Measurements from ENCODE around the gene TTC28. TPM values are rescaled to one million over a fixed set of nuclear protein-coding genes. Genes with fewer than 3 reads are reported as not detected.

TTC28 gene
- total RNA-seq, 2 experiments from 2014 or later = 1.2 to 3.6 TPM

DNA sequence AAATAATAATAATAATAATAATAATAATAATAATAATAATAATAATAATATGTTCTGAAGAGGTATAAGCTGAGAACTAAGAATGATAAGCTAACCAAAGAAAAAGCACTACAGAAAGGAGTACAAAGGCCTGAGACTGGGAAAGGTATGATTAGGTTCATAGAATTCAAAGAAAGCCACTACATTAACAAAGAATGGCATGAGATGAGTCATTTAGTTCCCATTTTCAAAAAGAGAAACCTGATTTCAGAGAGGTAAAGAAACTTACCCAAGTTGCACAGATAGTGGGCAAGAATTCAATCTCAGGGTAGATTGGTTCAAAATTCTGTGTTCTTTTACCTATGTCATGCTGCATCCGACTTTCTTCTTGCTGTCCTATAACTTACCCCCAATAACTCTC lies 350.9 kb downstream of the TTC28 start:
- Mint-ChIP-seq H3K4me1 (peaks cover 12% of the 10 kb centered on the region), H3K27me3 (peaks cover 20% of the 10 kb centered on the region), H3K4me3 (no peak overlapping the region), H3K27ac (no peak overlapping the region), H3K36me3 (no peaks in the 10 kb centered on the region), H3K9me3 (ENCODE audit: low read depth) (no peaks in the 10 kb centered on the region)
- ATAC-seq (no peak), DNase-seq (no peak)
- CTCF ChIA-PET = no interaction called here

DNA sequence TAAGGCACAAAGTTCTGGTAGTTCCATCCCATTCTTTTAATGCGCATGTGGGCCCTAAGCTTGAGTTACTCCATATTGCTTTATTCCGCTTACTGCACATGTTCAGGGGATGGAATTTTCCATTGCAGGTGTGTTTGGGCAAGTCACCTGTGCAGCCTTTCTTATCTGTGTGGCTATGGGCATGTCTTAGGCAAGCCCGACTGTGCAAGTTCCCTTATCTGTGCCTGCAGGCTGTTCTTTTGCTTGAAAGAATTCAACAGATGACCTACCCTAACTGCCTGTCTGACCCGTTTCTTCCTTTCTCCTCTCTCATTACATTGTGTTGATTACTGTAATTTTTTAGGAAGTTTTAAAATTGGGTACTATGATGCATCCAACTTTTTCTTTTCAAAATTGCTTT lies 363.6 kb downstream of the TTC28 start:
- ATAC-seq = no peak
- CTCF ChIA-PET = no interaction called here
- DNase-seq = no peak
- peaks cover 27% of the 10 kb centered on the region for H3K27me3 Mint-ChIP-seq
- no peaks in the 10 kb centered on the region for H3K36me3 Mint-ChIP-seq
- H3K9me3 Mint-ChIP-seq (ENCODE audit: low read depth) = no peaks in the 10 kb centered on the region
- H3K27ac Mint-ChIP-seq = no peak overlapping the region
- peaks cover 2% of the 10 kb centered on the region for H3K4me1 Mint-ChIP-seq
- no peak overlapping the region for H3K4me3 Mint-ChIP-seq

DNA sequence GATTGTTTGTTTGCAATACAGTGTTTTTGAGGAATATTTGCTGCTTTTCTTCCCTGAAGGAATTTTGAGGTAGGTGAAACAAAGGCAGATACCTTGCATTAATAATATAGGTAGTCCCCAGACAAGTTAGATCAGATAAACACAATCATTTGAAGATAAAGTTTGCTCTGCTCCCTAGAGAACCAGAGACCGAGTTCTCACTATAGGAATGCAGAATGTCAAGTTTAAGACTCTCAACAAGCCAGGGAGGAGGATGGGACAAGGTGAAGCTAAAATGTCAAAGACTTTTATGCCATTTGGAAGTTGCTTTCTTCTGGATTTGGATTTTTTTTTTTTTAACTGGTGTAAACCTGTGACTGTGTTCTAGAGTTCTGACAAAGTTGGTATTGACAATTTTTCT lies 364.7 kb downstream of the TTC28 start:
- CTCF ChIA-PET = interaction anchor here (0.8 to 1.1 kb wide), 2 partner anchors 13 to 726 kb away, joined by 3 read pairs; no protein-coding TSS in a partner anchor
- H3K27me3 Mint-ChIP-seq = peaks cover 21% of the 10 kb centered on the region
- H3K27ac Mint-ChIP-seq = no peak overlapping the region
- ATAC-seq (no peak), DNase-seq (no peak)
- no peak overlapping the region for H3K4me3 Mint-ChIP-seq
- H3K36me3 Mint-ChIP-seq = no peaks in the 10 kb centered on the region
- H3K9me3 Mint-ChIP-seq (ENCODE audit: low read depth) = no peaks in the 10 kb centered on the region
- H3K4me1 Mint-ChIP-seq = peaks cover 2% of the 10 kb centered on the region

DNA sequence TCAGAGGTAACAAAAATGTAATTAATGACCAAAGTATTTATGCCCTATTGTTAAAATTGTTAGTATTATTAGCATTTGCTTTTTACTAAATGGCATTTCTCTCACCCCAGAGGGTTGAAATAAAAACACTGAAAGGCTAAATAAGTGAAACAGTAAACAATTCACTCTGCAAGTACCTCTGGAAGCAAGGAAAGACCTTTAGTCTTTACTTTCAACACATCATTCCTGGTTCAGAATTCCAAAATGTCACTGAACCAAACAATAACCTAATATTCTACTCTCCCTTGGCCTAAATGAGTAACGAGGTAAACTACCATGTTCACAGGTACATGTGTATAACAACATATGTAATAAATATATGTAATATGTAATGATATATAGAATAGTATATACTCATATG lies 369.3 kb downstream of the TTC28 start:
- Mint-ChIP-seq H3K27ac (no peak overlapping the region), H3K4me3 (no peak overlapping the region), H3K36me3 (no peaks in the 10 kb centered on the region), H3K27me3 (peaks cover 22% of the 10 kb centered on the region), H3K9me3 (ENCODE audit: low read depth) (no peaks in the 10 kb centered on the region), H3K4me1 (no peaks in the 10 kb centered on the region)
- no peak for DNase-seq
- CTCF ChIA-PET = no interaction called here
- no peak for ATAC-seq

DNA sequence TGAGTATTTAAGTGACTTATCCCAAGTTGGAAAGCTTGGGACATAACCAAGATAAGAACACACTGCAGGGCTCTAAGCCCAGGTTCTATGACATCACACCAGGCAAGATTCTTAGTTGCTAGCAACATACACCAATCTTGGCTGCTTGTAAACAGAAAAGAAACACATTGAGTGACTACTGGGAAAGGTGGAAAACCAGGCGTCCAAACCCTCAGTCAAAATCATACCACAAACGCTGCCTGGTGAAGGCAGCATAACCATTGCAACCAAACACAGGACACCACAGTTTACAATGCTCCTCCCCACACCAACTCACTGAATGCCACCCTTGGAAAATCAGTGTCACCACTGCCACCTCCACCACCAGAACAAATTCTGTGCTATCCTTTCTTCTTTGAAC lies 379.9 kb downstream of the TTC28 start:
- ATAC-seq = no peak
- Mint-ChIP-seq H3K9me3 (ENCODE audit: low read depth) (no peaks in the 10 kb centered on the region), H3K27ac (no peak overlapping the region), H3K4me3 (no peak overlapping the region), H3K4me1 (peaks cover 14% of the 10 kb centered on the region), H3K36me3 (no peaks in the 10 kb centered on the region), H3K27me3 (peaks cover 10% of the 10 kb centered on the region)
- DNase-seq = no peak
- CTCF ChIA-PET = no interaction called here

DNA sequence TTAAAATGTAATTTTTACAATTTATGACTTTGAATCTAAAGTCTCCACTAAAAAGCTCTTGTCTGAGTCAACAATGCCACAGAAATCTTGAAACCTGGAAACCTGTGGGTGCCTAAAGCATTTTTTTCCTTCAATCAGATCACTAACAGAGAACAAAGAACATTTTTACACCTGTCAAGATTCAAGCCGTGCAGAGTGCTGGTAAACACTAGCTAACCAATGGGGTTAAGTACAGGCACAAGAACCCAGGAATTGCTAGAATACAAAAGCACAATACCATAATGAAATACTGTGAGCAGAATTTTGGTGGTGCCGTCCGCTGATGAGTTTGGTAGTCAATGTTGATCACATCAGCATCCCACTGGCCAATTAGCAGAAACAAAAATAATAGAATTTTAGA lies 380.3 kb downstream of the TTC28 start:
- Mint-ChIP-seq H3K9me3 (ENCODE audit: low read depth) (no peaks in the 10 kb centered on the region), H3K4me1 (peaks cover 14% of the 10 kb centered on the region), H3K4me3 (no peak overlapping the region), H3K36me3 (no peaks in the 10 kb centered on the region), H3K27ac (no peak overlapping the region), H3K27me3 (peaks cover 11% of the 10 kb centered on the region)
- DNase-seq (no peak), ATAC-seq (no peak)
- CTCF ChIA-PET = interaction anchor here (0.8 kb wide), 1 partner anchor 142 kb away, joined by 3 read pairs; no protein-coding TSS in a partner anchor

DNA sequence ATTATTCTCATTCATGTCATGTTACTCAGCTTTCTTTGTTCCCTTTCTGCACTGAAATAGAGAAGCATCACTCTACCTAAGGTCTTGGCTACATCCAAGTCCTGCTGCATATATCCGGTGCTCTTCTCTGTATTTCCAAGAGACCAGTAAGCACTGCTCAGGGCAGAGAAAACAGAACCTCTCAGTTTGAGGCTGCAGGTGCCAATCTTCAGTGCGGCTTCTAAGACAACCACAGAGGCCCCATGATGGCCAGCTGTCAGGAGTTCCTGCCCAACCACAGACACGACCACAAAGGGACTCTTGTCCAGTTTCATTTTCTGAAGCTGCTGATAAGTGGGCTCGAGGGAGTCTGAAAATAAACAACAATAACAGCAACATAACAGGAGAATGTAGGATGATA lies 382.1 kb downstream of the TTC28 start:
- H3K27ac Mint-ChIP-seq = no peak overlapping the region
- H3K4me3 Mint-ChIP-seq = no peak overlapping the region
- CTCF ChIA-PET = no interaction called here
- no peak for ATAC-seq
- H3K9me3 Mint-ChIP-seq (ENCODE audit: low read depth) = no peaks in the 10 kb centered on the region
- H3K36me3 Mint-ChIP-seq = no peaks in the 10 kb centered on the region
- peak; percentile 40 for DNase-seq
- peaks cover 16% of the 10 kb centered on the region for H3K27me3 Mint-ChIP-seq
- peaks cover 14% of the 10 kb centered on the region for H3K4me1 Mint-ChIP-seq

DNA sequence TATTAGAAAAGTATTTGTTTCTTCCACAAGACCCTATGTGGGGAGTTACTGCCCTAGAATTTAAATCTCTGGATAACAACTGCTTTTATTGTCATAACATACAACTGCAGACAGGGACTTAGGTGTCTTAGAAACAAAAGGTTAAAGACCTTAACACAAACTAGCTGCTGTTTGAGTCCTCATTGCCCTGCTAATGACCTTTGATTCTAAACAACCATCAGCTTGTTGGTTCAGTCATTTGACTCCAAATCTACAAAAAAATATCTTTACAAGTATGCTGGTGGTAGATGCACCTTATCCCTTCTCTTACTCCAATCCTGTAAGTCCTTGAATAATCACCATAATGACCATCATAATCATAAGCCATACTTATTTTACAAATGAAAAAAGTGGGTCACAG lies 383.2 kb downstream of the TTC28 start:
- peaks cover 17% of the 10 kb centered on the region for H3K27me3 Mint-ChIP-seq
- CTCF ChIA-PET = no interaction called here
- H3K36me3 Mint-ChIP-seq = no peaks in the 10 kb centered on the region
- peaks cover 14% of the 10 kb centered on the region for H3K4me1 Mint-ChIP-seq
- no peak for ATAC-seq
- no peak for DNase-seq
- H3K4me3 Mint-ChIP-seq = no peak overlapping the region
- H3K9me3 Mint-ChIP-seq (ENCODE audit: low read depth) = no peaks in the 10 kb centered on the region
- no peak overlapping the region for H3K27ac Mint-ChIP-seq

DNA sequence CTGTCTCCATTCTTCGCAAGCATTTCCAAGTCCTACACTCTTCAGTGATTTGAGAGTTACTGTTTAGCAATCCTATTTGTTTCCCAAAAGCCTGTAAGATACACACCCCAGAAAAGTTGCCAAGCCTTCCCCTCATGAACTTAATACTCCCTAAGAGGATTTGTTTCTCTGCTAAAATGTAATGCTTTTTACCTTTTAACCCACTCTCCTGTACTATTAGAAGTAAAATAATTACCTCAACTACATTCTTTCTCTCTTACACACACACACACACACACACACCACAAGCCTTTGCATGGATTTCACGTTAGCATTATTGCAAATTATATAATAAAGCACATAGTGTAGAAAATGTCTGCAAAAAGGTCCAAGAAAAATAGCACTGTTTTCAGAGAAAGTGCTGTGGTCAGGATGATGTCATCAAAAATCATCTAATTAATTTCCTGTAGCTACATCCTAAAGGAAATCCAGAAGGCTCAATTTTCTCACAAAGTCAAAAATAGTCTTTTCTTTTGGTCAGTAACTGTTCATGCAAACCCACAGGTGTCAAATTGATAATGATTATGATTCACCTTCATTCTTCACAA lies 396.5 kb downstream of the TTC28 start:
- no peaks in the 10 kb centered on the region for H3K9me3 Mint-ChIP-seq (ENCODE audit: low read depth)
- peaks cover 6% of the 10 kb centered on the region for H3K27me3 Mint-ChIP-seq
- DNase-seq (no peak), ATAC-seq (no peak)
- no peaks in the 10 kb centered on the region for H3K36me3 Mint-ChIP-seq
- no peak overlapping the region for H3K27ac Mint-ChIP-seq
- H3K4me3 Mint-ChIP-seq = no peak overlapping the region
- no peaks in the 10 kb centered on the region for H3K4me1 Mint-ChIP-seq
- CTCF ChIA-PET = no interaction called here

DNA sequence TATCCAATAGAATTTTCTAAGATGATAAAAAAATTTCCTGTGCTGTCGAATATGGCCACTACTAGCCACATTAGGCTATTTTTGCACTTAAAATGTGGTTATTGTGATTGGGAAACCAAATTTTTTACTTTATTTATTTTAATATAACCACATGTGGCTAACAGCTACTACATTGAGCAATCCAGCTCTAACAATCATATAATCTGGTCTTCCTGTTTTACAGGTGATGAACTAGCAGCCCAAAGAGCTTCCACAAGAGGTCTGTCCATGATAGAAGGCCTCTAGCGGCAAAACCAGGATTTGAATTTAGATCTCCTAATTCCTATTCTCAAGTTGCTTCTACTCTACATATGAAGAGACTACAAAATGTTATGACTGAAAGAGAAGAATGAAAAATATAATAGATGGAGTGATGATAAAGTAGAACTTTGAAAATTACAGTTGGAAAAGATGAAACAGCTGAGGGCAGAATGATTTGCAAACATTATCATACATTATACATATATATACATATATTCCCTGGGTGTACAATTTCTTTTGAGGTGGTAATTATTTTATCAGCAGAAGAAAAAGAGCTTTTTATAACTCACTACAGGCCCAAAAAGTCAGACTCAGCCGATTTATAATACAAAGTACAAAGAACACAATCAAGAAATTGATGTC lies 397.1 kb downstream of the TTC28 start:
- H3K4me1 Mint-ChIP-seq = no peaks in the 10 kb centered on the region
- H3K27ac Mint-ChIP-seq = no peak overlapping the region
- no peak for ATAC-seq
- H3K4me3 Mint-ChIP-seq = no peak overlapping the region
- peaks cover 11% of the 10 kb centered on the region for H3K27me3 Mint-ChIP-seq
- no peaks in the 10 kb centered on the region for H3K9me3 Mint-ChIP-seq (ENCODE audit: low read depth)
- no peak for DNase-seq
- CTCF ChIA-PET = no interaction called here
- H3K36me3 Mint-ChIP-seq = no peaks in the 10 kb centered on the region

DNA sequence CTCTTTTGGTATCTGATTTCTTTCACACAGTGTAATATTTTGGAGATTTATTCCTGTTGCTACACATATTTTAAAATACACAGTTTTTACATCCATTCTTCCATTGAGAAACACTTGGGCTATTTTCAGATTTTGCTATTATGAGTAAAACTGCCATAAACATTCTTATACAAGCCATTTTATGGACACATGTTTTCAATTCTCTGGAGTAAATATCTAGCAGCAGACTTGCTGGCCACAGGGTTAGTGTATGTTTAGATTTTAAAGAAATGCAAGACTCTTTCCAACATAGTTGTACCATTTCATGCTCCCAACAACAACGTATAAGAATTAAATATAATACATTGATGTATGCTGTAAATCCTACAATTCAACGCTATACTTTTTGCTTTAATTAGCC lies 399.8 kb downstream of the TTC28 start:
- no peaks in the 10 kb centered on the region for H3K4me1 Mint-ChIP-seq

DNA sequence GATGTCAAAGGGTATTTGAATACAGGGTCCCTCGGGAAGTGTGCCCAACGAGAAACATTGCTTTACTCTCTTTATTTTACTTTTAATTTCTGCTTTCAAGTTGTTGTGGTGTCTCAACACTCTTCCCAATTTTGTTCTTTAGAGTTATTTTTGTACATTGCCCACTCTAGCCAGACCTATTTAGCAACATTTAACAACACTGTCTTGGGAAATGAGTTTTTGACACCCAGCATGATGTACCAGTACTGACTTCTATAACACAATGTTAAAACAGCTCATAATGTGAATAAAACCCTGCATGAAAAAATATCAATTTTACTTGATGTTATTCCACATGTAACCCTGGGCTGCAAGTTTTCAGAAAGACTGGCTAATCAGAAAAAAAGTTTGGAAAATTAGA lies 410.4 kb downstream of the TTC28 start:
- Mint-ChIP-seq H3K4me1 (no peaks in the 10 kb centered on the region), H3K9me3 (ENCODE audit: low read depth) (no peaks in the 10 kb centered on the region), H3K36me3 (no peaks in the 10 kb centered on the region), H3K4me3 (no peak overlapping the region), H3K27me3 (peaks cover 18% of the 10 kb centered on the region), H3K27ac (no peak overlapping the region)
- no peak for ATAC-seq
- no peak for DNase-seq
- CTCF ChIA-PET = no interaction called here

More for the DNA sequence above, 399.8 kb downstream of the TTC28 start:
- Mint-ChIP-seq H3K9me3 (ENCODE audit: low read depth) (no peaks in the 10 kb centered on the region), H3K4me3 (no peak overlapping the region), H3K27me3 (peaks cover 11% of the 10 kb centered on the region), H3K27ac (no peak overlapping the region), H3K36me3 (no peaks in the 10 kb centered on the region)
- ATAC-seq (no peak), DNase-seq (no peak)
- CTCF ChIA-PET = no interaction called here

DNA sequence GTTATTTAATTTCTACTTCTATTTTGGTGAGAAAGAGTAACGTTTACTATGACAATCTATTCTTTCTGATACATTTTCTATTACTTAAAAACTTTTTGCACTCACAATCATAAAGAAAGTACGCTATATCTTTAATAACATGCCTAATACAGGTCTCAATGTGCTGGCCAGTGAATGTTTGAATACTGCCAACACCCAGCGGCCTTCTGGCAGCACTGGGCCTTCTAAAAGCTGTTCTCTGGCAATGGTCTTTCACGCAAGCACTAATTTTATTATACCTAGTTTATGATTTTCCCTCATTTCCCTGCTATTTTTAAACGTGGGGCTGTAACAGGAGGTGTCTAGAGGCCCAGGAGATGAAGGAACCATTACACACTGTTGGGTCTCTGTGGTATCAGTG lies 410.8 kb downstream of the TTC28 start:
- CTCF ChIA-PET = no interaction called here
- ATAC-seq (no peak), DNase-seq (no peak)
- H3K36me3 Mint-ChIP-seq = no peaks in the 10 kb centered on the region
- no peaks in the 10 kb centered on the region for H3K4me1 Mint-ChIP-seq
- no peak overlapping the region for H3K27ac Mint-ChIP-seq
- no peaks in the 10 kb centered on the region for H3K9me3 Mint-ChIP-seq (ENCODE audit: low read depth)
- peaks cover 17% of the 10 kb centered on the region for H3K27me3 Mint-ChIP-seq
- no peak overlapping the region for H3K4me3 Mint-ChIP-seq

DNA sequence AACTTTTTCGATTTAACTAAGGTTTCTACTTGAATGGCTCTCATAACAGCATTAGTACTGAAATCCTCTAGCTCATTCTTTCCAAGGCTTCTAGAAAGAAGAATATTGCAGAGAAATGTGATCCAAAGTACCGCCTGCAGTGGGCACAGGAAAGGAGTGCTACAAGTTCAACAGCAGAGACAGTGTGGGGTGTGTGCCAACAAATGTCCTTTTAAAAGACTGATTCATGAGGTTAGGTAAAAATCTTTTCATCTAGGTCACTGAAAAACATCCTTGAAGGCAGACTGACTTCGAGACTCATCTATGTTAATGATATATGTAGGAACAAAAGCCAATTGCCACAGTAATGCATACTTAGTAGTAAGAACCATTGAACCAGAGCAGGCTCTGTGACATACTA lies 411.5 kb downstream of the TTC28 start:
- CTCF ChIA-PET = no interaction called here
- ATAC-seq = no peak
- Mint-ChIP-seq H3K27me3 (peaks cover 16% of the 10 kb centered on the region), H3K4me3 (no peak overlapping the region), H3K36me3 (no peaks in the 10 kb centered on the region), H3K4me1 (no peaks in the 10 kb centered on the region), H3K27ac (no peak overlapping the region), H3K9me3 (ENCODE audit: low read depth) (no peaks in the 10 kb centered on the region)
- DNase-seq = no peak

All from activated CD8-positive, alpha-beta memory T cell treated with anti-CD3 and anti-CD28 coated beads, Interleukin-2, amount 10 ng/mL, durations not matched to agents 7 days and 5 days (primary cell).